ENCODE data around the gene ZCWPW2.

The ZCWPW2 gene

GRCh38 chr3:28556195-28556594, 207.7 kb downstream of the ZCWPW2 start:
- no peak for DNase-seq (ENCODE audit: low read depth)
- no peak for TF ChIP-seq CTCF (IDR thresholded peaks at IDR 0.05; ENCODE audit: control insufficient read depth, extremely low read depth, insufficient read depth)
- no peak overlapping the region for H3K4me3 ChIP-seq (ENCODE audit: low read depth, low read length)

GRCh38 chr3:28564211-28564610, 215.7 kb downstream of the ZCWPW2 start:
- H3K4me3 ChIP-seq (ENCODE audit: low read depth, low read length) = no peak overlapping the region
- TF ChIP-seq CTCF (IDR thresholded peaks at IDR 0.05; ENCODE audit: control insufficient read depth, extremely low read depth, insufficient read depth) = no peak

GRCh38 chr3:28569357-28569756, 220.8 kb downstream of the ZCWPW2 start:
- no peak for DNase-seq (ENCODE audit: low read depth)
- TF ChIP-seq CTCF (IDR thresholded peaks at IDR 0.05; ENCODE audit: control insufficient read depth, extremely low read depth, insufficient read depth) = no peak
- H3K4me3 ChIP-seq (ENCODE audit: low read depth, low read length) = no peak overlapping the region

More at GRCh38 chr3:28564211-28564610, 215.7 kb downstream of the ZCWPW2 start:
- DNase-seq (ENCODE audit: low read depth) = no peak

- DNase-seq (ENCODE audit: low read depth) = no peak
- no peak for TF ChIP-seq CTCF (IDR thresholded peaks at IDR 0.05; ENCODE audit: control insufficient read depth, extremely low read depth, insufficient read depth)
- H3K4me3 ChIP-seq (ENCODE audit: low read depth, low read length) = no peak overlapping the region
Measured at GRCh38 chr3:28574036-28574435, 225.5 kb downstream of the ZCWPW2 start.

GRCh38 chr3:28575100-28575745, 226.7 kb downstream of the ZCWPW2 start:
- H3K4me3 ChIP-seq (ENCODE audit: low read depth, low read length) = no peak overlapping the region
- DNase-seq (ENCODE audit: low read depth) = no peak
- no peak for TF ChIP-seq CTCF (IDR thresholded peaks at IDR 0.05; ENCODE audit: control insufficient read depth, extremely low read depth, insufficient read depth)

Measured in LNCaP clone FGC (cell line).